ENCODE data around the gene AIDA.
"Not testable (repeated sequence)": the region's sequence is repeated elsewhere in the genome, so short reads cannot be mapped to it uniquely, and the experiment has no call there.

Gene AIDA, protein sequence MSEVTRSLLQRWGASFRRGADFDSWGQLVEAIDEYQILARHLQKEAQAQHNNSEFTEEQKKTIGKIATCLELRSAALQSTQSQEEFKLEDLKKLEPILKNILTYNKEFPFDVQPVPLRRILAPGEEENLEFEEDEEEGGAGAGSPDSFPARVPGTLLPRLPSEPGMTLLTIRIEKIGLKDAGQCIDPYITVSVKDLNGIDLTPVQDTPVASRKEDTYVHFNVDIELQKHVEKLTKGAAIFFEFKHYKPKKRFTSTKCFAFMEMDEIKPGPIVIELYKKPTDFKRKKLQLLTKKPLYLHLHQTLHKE

DNA sequence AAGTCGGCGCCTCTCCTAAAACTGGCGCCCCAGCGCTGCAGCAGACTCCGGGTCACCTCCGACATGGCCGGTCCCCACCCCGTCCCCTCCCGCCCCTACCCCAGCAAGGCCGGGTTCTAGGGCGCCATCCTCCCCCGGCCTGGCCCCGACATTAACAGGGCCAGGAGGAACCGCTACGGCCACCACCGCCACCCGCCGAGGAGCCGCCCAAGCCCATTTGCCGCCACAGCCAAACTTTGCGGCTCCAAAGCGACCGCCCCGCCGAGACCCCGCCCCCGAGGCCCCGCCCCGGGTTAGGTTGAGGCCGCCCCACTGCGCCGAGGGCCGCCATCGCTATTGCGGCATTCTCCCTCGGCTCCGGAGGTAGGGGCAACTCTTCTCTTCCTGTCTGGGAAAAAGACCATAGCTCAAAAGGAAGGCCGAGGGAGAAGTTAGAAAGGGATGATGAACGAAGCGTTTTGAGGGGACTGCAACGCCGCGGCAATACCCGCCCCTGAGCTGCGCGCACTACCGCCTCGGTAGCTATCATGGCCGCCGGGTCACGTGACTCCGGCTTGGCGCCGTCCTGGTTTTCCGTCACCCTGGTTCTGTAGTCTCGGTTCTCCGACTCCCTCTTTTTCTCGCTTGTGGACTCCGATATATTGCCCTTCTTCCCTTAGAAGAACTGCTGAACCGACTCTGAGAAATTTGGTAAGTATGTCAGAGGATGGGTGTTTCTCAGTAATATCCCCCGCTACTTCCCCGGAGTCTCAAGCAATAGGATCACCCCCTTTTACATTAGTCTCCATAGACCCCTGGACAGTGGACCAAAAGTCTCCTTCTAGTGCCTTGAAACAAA lies at the start of gene AIDA, which contains the start of gene BROX:
AIDA (minus strand) TSS at position 239 of the 838 bp plus-strand sequence; CDS start at position 65, 174 bp downstream.
BROX (plus strand) TSS at position 312 of the 838 bp plus-strand sequence. CDS start 3,136 bp downstream, outside the sequence.
- peak; percentile 90 for DNase-seq (ENCODE audit: low spot score)

DNA sequence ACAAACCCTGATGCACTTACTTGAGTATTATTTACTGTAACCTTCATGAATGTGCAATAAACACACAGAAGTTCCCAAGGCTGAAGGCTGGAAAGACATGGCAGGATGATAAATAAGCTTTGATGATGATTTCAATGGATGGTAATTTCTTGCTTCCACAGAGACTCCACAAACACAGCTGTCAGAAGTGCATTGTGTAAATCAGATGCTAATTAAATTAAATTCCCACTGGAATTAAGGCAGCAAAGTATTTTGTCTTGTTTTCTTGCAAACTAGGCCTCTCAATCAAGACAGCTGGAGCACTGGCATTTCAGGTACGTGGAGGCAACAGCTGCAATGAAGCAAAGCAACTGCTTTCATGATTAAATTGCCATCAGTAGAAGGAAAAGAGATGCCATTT lies 48.8 kb upstream of the AIDA start:
- no peak for DNase-seq (ENCODE audit: low spot score)

DNA sequence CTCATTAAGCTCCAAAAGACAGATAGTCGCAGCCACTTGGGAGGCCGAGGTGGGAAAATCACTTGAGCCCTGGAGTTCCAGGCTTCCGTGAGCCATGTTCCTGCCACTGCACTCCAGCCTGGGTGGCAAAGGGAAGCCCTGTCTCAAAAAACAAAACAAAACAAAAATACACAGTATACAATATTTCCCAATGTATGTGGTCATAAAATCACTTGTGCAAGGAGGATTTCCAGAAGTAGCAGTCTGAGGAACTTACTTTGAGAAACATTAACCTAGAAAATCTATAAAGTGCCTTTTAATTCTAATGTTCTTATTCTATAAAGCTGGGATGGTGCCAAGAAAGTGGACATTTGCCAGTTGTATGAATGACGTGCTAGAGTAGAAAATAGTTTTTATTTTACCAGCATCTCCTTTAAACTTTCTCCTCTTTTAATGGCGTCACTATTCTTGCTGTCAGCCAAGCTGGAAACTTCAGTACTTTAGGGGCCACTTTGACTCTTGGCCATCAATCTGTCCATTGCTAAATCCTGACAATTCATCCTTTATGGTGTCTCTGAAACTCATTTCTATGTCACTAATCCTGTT lies 47.3 kb upstream of the AIDA start:
- no peak for DNase-seq (ENCODE audit: low spot score)

DNA sequence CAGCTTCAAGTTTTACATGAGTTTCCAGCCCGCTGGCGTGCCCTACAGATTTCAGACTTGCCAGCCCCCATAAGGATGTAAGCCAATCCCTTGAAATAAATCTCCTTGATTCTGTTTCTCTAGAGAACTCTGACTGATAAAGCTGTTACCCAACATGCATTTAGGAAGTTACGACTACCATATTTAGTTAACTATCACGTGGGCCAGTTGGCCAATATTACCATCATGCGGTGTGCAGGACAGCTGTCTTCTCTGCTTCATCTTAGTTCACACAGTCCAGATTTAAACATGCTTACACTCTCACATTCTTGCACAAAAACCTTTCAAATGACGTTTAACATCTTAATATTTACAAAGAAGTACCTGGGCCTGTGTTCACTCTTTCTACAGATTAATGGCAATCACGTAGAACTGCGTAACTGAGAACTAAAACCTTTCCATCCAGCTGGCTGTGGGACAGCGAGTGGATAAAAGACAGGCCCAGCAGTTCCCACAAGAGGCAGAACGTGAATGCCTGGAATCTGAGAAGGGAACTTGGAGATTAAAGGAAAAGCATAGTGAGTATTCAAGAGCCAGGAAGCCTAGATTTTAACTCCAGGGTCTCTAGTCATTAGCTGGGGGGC lies 45.5 kb upstream of the AIDA start:
- no peak for DNase-seq (ENCODE audit: low spot score)

DNA sequence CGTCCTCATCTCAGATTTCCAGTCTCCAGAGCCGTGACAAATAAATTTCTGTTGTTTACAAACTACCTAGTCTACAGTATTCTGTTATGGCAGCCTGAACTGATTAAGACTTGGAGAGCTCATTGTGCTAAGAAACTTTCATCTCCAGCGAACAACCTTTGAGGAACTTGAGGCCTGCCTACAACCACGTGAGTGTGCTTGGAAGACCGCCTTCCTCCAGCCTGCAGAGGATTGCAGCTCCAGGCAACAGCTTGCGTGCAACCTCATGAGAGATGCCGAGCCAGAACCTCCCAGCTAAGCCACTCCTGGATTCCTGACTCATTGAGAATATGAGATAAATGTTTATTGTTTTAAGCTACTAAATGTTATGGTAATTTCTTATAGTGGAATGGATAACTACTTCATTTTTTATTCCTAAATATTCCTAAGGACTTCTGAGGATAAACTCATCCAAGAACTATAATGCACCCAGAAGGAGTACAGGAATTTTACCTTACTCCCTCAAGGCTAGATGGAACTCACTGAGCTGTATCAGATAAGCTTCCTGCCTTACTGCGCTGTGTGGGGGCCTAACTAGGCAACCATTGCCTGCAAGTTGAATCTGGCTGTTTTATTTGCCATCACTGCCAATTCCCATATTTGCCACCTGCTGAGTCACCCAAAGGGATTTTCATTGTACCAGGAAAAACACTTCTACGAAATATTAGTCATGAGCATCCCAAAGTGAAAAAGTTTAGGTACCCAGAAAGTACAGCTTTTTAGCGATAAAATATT lies 42.3 kb upstream of the AIDA start:
- DNase-seq (ENCODE audit: low spot score) = no peak

DNA sequence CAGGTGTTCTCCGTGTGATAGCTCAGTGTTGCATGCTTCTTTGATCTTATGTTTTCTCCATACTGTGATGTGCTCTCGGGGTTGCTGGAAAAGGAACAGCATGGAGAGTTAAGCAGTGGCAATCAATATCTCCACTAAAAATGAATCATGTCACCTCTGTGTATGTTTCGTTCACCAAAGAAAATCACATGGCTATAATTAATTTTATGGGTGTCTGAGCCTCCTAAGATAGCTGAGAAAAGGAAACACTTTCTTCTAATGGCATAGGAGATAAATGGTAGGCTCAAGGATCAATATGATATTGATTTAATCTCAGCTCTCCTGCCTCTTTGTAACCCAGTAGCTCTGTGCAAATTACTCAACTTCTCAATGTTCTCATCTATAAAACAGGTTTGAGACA lies 39.0 kb upstream of the AIDA start:
- DNase-seq (ENCODE audit: low spot score) = no peak

DNA sequence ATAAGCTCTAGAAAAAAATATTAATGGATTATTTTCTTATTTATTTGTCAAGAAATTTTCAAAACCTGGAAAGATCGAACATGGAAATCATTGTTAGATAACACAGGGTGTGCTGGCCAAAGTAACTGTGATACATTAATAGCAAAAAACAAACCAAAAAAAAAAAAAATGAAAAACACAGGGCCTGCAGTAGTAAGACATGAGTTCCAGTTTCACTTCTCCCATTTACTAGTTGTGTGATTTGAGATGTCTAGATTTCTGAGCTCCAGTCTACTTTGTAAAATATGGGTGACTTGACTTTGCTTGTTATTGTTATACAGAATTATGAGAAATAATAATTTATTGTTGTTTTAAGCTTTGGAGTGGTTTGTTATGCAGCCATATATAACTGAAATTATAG lies 38.4 kb upstream of the AIDA start:
- no peak for DNase-seq (ENCODE audit: low spot score)

DNA sequence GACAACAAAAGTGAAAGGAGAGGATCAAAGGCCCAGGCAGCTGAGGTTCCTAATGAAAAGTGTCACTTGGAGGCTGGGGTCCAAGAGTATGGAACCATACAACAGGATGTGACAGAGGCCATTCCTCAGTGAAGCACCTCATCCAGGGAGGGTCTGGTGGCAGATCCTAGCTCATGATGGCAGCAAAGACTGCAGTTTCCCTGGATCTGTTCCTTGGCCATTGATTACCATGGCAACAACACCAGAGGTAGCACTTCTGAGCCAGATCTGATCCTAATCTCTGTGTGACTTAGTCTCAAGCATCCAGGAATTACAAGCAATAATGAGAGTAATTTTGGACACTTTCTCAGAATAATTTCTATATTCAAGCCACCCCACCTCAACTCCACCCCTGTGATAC lies 37.6 kb upstream of the AIDA start:
- DNase-seq (ENCODE audit: low spot score) = peak; percentile 26

DNA sequence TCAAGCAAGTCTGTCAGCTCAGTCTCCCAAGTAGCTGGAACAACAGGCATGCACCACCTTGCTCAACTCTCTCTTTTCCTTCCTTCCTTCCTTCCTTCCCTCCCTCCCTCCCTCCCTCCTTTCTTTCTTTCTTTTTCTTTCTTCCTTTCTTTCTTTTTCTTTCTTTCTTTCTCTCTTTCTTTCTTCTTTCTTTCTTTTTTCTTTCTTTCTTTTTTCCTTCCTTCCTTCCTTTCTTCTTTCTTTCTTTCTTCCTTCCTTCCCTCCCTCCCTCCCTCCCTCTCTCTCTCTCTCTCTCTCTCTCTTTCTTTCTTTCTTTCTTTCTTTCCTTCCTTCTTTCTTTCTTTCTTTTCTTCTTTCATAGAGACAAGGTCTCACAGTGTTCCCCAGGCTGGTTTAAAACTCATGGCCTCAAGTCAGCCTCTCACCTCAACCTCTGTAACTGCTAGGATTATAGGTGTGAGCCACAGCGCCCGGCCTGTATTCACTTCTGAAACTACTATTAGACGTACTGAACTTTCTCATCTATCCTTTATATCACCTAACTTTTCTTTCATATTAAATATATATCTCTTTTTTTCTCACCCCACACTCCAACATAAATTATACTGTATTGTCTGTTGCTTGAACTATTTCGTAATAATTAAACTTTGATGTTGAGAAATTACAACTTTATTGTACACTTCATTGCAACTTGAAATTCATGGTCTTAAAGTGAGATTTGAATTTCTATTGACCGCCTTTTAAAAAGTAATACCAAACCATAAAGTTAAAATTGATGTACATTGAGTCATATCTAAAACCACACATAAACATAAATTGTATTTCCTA lies 29.6 kb upstream of the AIDA start:
- not testable (repeated sequence) for DNase-seq (ENCODE audit: low spot score)

DNA sequence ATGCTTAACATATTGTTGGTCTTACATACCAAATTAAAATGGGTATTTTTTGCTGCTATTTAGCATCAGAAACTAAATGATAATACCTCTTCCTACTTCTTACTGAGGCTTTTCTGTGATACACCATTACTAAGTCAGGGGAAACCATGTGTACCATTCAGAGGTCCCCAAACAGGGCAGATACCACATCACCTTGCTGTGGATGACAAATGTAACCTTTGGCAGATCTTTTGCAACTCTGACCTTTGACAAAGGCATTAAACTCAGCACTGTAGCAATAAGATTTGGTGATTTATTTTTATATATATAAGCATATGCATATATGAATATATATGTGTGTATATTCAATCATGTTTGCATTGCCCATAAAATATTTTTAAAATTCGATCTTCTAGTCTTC lies 27.6 kb upstream of the AIDA start:
- no peak for DNase-seq (ENCODE audit: low spot score)

DNA sequence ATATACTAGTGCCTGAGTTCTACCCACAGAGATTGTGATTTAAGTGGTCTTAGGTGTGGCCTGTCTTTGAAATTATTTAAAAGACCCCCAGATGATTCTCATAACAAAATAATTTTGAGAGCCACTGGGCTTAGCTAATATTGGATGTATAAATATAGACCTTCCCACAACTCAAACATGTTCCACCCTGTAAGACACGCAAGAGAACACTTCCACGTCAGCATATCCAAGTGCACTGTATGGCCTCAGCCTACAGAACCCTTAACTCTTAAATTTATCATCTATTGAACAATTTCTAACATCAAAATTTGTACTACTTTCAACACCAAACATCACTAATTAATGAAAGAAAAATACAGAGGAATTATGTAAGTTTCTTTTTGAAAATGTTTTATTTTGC lies 27.2 kb upstream of the AIDA start:
- DNase-seq (ENCODE audit: low spot score) = no peak

DNA sequence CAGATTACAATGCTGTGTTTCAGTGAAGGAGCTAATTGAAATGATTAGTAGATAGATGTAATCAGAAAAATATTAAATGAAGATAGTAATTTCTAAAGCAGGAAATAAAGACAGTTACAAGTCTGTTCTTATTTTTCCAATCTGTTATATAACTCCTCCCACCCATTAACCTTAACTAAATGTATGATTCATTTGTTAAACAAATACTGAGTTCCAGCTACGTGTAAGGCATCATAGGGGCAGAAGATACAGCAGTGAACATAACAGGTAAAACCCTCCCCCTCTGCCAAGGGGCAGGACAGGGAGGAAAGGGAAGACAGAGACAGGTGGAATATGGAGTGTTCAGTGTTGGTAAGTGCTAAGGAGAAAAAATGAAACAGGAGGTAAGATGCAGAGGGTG lies 24.7 kb upstream of the AIDA start, which contains the start of gene FAM177B:
FAM177B (plus strand) TSS at position 231 of the 400 bp plus-strand sequence. CDS start 9,344 bp downstream, outside the sequence.
- DNase-seq (ENCODE audit: low spot score) = no peak

DNA sequence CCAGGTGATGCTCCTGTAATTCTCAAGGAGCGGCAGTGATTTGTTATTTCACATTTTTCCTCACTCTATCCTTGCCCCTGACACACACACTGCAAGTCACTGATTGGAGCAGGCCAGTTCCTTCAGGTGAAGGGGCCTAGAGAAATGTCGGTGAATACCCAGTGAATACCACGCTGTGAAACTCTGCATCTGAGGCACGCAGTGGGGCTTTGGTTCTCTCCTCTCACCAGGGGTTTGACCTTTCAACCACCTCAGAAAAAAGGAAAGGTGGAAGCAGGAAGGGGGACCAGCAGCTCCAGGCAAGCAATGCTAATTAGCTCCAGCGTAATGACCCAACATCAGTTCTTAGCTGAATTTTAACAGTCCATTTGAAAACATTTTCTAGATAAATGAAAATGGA lies 24.2 kb upstream of the AIDA start:
- no peak for DNase-seq (ENCODE audit: low spot score)

DNA sequence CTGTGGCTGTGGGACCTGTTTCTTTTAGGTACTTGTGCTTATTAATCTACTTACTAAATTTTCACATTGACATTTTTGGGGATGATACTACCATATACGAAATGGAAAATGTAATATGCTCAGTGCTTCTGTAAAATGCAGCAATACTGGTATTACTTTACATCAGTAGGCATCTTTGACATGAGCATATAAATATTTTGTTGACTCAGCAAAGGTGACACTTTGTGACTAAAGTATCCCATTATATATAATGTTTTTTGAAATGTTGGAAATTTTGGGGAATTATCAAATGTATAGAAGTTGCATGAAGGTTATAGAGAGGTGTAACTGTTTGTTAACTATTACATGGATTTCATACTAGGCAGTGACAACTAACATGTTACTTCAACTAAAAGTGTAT lies 22.4 kb upstream of the AIDA start:
- DNase-seq (ENCODE audit: low spot score) = no peak

DNA sequence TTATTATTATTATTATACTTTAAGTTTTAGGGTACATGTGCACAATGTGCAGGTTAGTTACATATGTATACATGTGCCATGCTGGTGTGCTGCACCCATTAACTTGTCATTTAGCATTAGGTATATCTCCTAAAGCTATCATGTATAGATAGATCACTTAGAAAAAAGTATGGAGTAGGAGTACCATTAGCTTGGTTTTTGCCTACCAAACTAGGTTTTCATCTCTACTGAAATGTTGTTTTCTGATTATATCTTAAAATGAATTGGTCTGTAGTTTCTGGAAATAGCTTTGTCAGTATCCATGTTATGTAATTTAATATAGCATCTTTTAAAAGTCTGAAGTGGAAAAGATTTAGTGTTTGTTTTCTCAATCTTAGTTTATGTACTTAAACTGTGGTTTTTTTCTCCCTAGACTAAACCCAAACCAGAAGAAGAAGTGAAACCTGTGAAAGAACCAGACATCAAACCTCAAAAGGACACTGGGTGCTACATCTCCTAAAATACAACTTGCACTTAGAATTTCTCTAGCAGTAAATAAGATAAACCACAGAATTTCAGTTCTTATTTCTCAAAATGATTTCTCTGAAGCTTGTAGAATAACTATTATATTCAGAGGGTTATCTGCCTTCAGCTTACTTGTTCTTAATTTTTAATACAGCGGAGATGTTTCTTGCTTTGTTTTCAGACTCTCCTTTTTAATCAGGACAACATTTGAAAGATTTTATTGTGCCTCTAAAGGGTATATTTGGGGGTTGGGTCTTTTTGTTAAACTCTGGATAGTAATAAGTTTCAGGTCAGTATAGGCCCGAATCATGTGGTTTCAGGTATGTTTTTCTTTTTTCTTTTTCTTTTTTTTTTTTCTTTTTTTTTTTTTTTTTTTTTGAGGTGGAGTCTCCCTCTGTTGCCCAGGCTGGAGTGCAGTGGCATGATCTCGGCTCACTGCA lies 20.2 kb upstream of the AIDA start:
- no peak for DNase-seq (ENCODE audit: low spot score)

DNA sequence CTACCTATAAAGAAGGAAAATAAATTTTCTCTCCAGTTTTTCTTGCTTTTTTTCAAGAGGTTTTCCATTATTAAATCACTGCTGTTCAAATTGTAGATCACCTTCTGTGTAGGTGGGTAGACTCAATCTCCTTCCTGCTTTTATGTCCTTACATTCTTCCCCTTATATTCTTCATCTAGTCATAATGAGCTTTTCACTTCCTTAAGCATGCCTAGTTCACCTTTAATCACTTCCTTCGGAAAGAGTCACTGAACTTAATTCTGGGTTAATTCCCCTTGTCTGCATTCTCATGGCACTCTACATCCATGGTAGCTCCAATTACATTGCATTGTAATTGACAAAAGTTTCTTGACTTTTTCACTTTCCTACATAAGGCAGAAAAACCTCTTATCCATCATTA lies 18.6 kb upstream of the AIDA start:
- DNase-seq (ENCODE audit: low spot score) = no peak

DNA sequence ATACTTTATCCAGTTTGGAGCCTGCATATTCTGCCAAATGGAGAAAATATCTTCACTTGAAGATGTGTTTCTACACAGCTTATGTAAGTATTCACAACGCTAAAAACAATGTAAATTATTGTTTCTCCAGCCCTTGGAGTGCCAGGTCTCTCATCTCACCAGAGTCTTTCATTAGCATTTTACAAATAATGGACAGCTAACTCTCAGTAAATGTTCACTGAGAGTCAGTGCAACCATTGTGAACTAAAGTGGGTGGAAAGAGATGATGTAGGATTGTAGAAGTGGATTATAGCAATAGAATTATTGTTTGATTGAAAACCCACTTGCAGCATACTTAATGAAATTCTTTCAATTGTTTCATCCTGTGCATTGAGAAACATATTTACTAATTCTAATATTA lies 16.5 kb upstream of the AIDA start:
- DNase-seq (ENCODE audit: low spot score) = no peak

DNA sequence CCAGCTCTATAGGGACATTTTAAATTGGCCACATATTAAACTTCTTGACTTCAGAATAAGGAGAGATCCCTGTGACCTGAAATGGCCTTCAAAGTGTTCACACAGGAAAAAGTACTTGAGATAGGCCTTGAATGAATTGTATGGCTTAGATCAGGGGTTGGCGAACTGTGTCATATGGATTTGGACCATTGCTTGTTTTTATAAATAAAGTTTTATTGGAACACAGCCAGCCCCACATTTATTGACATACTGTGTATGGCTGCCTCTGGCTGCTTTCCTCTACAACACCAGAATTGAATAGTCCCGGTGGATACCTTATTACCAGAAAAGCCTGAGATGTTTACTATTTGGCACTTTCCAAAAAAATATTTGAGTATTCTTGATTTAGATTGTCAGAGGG lies 4.1 kb upstream of the AIDA start:
- DNase-seq (ENCODE audit: low spot score) = no peak

All from COLO829 (cell line).